Right atrium auricular region (tissue), 2 donors: Measurements from ENCODE around the gene TSPOAP1. TPM values are rescaled to one million over a fixed set of nuclear protein-coding genes. Genes with fewer than 3 reads are reported as not detected.

Experiments
- DNase-seq: peaks from one replicate; pipeline ENCODE4 v3.0.0-alpha.2; 2019; ENCODE audit warnings: low spot score
- H3K27ac ChIP-seq, 2 donors: fragments of 200-600 bp; sonication (generic); 1 replicate in 1 of 2; 2 replicates in 1 of 2; pipeline ENCODE4 v1.5.1; 2016 to 2019
- H3K27me3 ChIP-seq, 2 donors: fragments of 200-600 bp; sonication (generic); one replicate each; pipeline versions ENCODE4 v1.5.1 to v1.6.0; 2017 to 2019
- H3K36me3 ChIP-seq: fragments of 200-600 bp; sonication (generic); one replicate; pipeline ENCODE4 v1.5.1; 2016
- H3K4me1 ChIP-seq, 2 donors: fragments of 200-600 bp; sonication (generic); one replicate each; pipeline versions ENCODE4 v1.5.1 to v1.6.0; 2017 to 2019
- H3K4me3 ChIP-seq, 2 donors: fragments of 200-600 bp; sonication (generic); 1 replicate in 1 of 2; 2 replicates in 1 of 2; pipeline ENCODE4 v1.5.1; 2017 to 2019; ENCODE audit warnings: mild to moderate bottlenecking in 1 of 2, moderate library complexity in 1 of 2
- H3K9me3 ChIP-seq, 2 donors: fragments of 200-600 bp; sonication (generic); one replicate each; pipeline ENCODE4 v1.5.1; 2019
- total RNA-seq, 2 donors: library from RNA; depleted of rRNA; stranded (reverse); fragments of >200 nt; gene quantifications; one replicate each; pipeline ENCODE4 v1.1.0, GENCODE V29; 2016
- TF ChIP-seq, protein P1 (sequence below), 2 donors: fragments of 200-600 bp; sonication (generic); IDR thresholded peaks; one replicate each; pipeline ENCODE4 v1.5.1; 2019; ENCODE audit warnings: antibody characterized with exemption in 2 of 2

Gene TSPOAP1
- total RNA-seq, 2 donors from 2014 or later, result 6.1 to 8.5 TPM

DNA sequence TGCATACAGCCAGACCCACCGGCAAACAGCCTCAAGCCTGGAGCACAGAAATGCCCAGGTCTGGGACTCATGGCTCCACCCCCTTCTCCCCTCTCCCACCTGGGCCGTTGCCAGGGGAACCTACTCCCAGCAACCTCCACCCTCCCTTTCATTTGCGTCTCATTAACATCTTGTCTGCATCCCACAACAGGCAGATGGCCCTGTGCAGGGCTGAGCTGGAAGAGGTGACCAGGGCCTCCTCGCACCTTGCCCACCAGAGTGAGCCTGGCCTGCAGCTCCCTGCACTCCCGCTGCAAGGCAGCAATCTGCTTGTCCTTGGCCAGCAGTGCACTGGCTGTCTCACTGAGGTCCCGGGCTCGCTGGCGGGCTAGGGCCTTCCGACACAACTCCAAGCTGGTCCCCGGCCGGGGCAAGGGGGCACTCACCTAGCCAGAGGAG lies 3.3 kb downstream of the TSPOAP1 start:
- peaks cover 0 to 10% of the 10 kb centered on the region in 2 donors for H3K4me1 ChIP-seq
- no peak overlapping the region for H3K4me3 ChIP-seq
- H3K9me3 ChIP-seq, result no peaks in the 10 kb centered on the region

DNA sequence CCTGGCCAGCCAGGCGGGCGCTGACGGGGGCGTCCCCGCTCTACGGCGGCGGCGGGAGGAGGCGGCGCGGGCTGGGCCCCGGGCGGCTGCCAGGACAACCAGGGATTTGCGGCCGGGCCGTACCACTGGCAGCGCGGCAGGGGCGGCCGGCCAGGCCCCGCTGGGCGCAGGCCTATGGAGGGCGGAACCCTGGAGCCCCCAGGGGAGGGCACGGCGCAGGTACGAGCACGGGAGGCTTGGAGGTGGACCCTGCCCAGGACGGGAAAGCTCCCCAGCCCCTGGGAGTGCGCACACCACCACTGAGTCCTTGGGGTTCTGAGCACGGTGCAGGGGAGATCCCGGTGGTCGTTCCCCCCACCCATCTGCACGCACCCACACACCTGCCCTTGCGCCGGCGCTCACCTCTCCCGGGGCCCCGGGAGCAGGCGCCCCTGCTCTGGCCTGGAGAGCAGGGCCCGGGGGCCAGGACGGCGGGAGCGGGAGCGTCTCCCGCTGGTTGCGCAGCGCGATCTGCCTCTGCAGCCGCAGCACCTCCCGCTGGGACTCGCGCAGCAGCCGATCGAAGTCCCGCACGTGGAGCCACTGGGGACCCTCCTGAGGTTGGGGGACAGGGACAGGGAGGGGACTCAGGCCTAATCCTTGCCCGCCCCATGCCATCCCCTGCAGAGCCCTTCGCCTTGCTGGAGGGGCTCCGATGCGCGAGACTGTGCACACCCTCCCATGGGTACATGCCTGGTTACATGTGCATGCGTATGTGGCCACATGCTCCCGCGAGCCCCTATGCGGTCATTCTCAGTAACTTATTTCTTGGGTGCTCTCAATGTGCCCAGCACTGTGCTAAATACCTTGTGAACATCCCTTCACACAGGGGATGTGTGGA lies 3.9 kb downstream of the TSPOAP1 start:
- H3K36me3 ChIP-seq, result no peaks in the 10 kb centered on the region
- peaks cover 0 to 3% of the 10 kb centered on the region in 2 donors for H3K27me3 ChIP-seq
- H3K4me3 ChIP-seq, result peak overlapping the region; percentile 54 to 56
- peak overlapping the region; percentile 56 for H3K27ac ChIP-seq
- H3K9me3 ChIP-seq, result no peaks in the 10 kb centered on the region
- no peak for DNase-seq
- peaks cover 0 to 10% of the 10 kb centered on the region in 2 donors for H3K4me1 ChIP-seq
- TF ChIP-seq, protein P1, sequence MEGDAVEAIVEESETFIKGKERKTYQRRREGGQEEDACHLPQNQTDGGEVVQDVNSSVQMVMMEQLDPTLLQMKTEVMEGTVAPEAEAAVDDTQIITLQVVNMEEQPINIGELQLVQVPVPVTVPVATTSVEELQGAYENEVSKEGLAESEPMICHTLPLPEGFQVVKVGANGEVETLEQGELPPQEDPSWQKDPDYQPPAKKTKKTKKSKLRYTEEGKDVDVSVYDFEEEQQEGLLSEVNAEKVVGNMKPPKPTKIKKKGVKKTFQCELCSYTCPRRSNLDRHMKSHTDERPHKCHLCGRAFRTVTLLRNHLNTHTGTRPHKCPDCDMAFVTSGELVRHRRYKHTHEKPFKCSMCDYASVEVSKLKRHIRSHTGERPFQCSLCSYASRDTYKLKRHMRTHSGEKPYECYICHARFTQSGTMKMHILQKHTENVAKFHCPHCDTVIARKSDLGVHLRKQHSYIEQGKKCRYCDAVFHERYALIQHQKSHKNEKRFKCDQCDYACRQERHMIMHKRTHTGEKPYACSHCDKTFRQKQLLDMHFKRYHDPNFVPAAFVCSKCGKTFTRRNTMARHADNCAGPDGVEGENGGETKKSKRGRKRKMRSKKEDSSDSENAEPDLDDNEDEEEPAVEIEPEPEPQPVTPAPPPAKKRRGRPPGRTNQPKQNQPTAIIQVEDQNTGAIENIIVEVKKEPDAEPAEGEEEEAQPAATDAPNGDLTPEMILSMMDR (IDR thresholded peaks at IDR 0.05), result no peak

More for the DNA sequence above, 3.3 kb downstream of the TSPOAP1 start:
- TF ChIP-seq, protein P1 (IDR thresholded peaks at IDR 0.05), result no peak
- no peak for DNase-seq
- peaks cover 0 to 3% of the 10 kb centered on the region in 2 donors for H3K27me3 ChIP-seq
- no peaks in the 10 kb centered on the region for H3K36me3 ChIP-seq
- no peak overlapping the region for H3K27ac ChIP-seq

DNA sequence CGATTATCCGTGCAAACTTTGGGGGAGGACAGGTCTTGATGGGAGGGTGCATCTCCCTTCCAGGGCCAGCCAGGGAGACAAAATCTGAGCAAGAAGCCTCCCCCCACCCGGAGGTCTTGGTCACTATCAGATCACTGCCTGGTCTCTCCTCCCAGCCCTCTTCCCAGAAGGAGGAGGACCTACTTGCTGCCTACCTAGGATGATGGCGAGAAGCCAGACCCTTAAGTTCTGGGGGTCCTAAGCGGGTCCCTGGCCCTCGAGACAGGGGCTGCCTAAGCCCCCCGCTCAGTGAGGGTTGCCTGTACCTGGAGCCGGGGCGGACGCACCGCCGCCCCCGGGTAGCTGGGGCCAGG lies 4.6 kb downstream of the TSPOAP1 start:
- Histone ChIP-seq H3K36me3 (no peaks in the 10 kb centered on the region), H3K27me3 (peaks cover 0 to 3% of the 10 kb centered on the region in 2 donors), H3K9me3 (no peaks in the 10 kb centered on the region), H3K4me3 (peak overlapping the region; percentile 54 to 56), H3K27ac (peak overlapping the region; percentile 56), H3K4me1 (peaks cover 0 to 10% of the 10 kb centered on the region in 2 donors)
- TF ChIP-seq, protein P1 (IDR thresholded peaks at IDR 0.05), result no peak
- DNase-seq, result no peak

- TF ChIP-seq, protein P1 (IDR thresholded peaks at IDR 0.05), result no peak
Measured at GRCh38 chr17:58323366-58324055, 5.1 kb downstream of the TSPOAP1 start.

DNA sequence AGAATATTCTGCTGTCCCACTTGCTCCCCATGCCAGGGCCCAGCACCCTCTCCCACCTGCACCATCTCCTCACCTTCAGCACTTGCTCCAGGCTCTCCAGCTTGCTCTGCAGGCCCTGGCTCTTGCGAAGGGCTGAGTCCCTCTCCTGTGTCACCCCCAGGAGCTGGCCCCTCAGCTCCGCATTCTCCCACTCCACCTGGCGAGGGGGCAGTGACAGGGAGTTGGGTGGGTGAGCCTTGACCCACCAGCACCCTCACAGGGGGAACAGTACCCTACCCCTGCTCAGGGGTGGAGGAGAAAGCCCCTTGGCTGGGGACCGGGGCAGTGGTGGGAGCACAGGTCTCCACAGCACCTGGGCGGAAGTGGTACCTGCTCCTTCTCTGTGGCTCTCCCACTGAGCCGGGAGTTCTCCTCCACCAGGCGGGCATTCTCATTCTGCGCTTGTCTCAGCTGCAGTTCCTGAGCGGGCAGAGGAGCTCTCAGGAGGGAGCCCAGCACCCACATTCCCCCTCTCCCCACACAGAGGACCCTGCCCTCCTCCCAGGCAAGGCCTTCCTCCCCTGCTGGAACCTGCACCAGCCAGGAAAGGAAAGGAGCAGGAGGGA lies 5.9 kb downstream of the TSPOAP1 start:
- H3K36me3 ChIP-seq, result no peaks in the 10 kb centered on the region
- no peak overlapping the region for H3K4me3 ChIP-seq
- TF ChIP-seq, protein P1 (IDR thresholded peaks at IDR 0.05), result no peak
- H3K4me1 ChIP-seq, result peaks cover 0 to 10% of the 10 kb centered on the region in 2 donors
- no peak for DNase-seq
- H3K27ac ChIP-seq, result no peak overlapping the region
- H3K9me3 ChIP-seq, result no peaks in the 10 kb centered on the region
- H3K27me3 ChIP-seq, result no peaks in the 10 kb centered on the region

More at GRCh38 chr17:58323366-58324055, 5.1 kb downstream of the TSPOAP1 start:
- DNase-seq, result no peak
- Histone ChIP-seq H3K9me3 (no peaks in the 10 kb centered on the region), H3K4me3 (peak overlapping the region in 1 of 2 donors; percentile 56), H3K4me1 (peaks cover 0 to 10% of the 10 kb centered on the region in 2 donors), H3K27ac (peak overlapping the region; percentile 56), H3K27me3 (peaks cover 0 to 2% of the 10 kb centered on the region in 2 donors), H3K36me3 (no peaks in the 10 kb centered on the region)
